ENCODE results near the gene OR8B12.

Gene OR8B12

DNA sequence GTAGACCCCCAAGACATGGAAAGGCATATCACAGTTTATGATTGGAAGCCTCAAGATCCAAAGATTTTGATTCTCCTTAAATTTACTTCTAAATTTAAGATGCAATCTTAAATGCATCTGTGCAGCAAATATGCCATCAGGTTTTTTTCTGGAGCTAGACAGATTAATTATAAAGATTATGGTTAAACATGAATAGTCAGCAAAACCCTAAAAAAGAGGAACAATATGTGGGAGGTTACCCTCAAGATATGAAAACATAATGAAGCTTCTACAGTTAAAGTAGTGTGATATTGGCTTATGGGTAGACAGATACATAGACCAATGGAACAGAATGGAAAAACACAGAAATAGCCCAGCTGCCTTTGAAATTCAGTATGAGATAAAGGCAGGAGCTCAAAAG lies 31.7 kb downstream of the OR8B12 start:
- no peak for DNase-seq (ENCODE audit: low read depth)
- no peak overlapping the region for H3K4me3 ChIP-seq (ENCODE audit: low read length)
- TF ChIP-seq, protein P1, sequence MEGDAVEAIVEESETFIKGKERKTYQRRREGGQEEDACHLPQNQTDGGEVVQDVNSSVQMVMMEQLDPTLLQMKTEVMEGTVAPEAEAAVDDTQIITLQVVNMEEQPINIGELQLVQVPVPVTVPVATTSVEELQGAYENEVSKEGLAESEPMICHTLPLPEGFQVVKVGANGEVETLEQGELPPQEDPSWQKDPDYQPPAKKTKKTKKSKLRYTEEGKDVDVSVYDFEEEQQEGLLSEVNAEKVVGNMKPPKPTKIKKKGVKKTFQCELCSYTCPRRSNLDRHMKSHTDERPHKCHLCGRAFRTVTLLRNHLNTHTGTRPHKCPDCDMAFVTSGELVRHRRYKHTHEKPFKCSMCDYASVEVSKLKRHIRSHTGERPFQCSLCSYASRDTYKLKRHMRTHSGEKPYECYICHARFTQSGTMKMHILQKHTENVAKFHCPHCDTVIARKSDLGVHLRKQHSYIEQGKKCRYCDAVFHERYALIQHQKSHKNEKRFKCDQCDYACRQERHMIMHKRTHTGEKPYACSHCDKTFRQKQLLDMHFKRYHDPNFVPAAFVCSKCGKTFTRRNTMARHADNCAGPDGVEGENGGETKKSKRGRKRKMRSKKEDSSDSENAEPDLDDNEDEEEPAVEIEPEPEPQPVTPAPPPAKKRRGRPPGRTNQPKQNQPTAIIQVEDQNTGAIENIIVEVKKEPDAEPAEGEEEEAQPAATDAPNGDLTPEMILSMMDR (IDR thresholded peaks at IDR 0.05; ENCODE audit: insufficient read depth, low read depth, low read length, missing control alignments): no peak

DNA sequence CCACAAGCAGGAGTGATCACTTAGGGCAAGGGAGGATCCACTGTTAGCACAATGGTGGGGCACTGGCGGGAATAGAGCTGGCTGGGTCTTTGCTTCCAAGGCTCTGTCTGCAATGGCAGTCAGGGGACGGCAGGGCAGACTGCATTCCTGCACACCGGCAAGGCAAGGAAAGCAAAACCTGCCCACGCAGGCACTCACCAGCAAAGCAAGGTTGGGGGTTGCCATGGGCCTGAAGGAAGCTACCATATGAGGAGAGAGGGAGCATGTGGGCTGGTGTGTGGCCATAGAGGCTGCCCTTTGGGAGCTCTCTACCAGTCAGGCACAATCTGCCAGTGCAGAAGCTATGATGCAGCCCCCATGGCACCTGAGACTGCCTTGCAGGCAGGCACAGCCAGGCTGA lies 33.2 kb downstream of the OR8B12 start:
- TF ChIP-seq, protein P1 (IDR thresholded peaks at IDR 0.05; ENCODE audit: insufficient read depth, low read depth, low read length, missing control alignments): no peak

DNA sequence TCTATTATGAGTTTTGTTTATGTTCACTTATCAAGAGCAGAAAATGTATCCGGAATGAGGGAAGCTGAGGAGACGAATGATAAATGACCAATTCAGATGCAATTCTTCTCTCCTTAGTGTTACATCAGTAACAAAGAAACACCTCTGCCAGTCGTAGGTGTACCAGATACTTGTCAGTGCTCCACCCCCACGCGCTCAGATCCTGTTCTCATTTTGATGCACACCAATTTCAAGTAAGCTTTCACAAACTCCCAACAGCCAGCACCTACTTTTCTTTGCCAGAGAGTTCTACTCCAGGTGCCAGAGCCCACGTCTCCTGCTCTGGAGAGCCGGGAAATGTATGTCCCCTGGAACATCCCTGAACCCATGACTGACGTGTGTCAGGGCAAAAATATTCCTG lies 43.7 kb downstream of the OR8B12 start:
- H3K4me3 ChIP-seq (ENCODE audit: low read length): no peak overlapping the region
- TF ChIP-seq, protein P1 (IDR thresholded peaks at IDR 0.05; ENCODE audit: insufficient read depth, low read depth, low read length, missing control alignments): no peak
- DNase-seq (ENCODE audit: low read depth): no peak

More for the DNA sequence above, 33.2 kb downstream of the OR8B12 start:
- no peak for DNase-seq (ENCODE audit: low read depth)
- no peak overlapping the region for H3K4me3 ChIP-seq (ENCODE audit: low read length)

DNA sequence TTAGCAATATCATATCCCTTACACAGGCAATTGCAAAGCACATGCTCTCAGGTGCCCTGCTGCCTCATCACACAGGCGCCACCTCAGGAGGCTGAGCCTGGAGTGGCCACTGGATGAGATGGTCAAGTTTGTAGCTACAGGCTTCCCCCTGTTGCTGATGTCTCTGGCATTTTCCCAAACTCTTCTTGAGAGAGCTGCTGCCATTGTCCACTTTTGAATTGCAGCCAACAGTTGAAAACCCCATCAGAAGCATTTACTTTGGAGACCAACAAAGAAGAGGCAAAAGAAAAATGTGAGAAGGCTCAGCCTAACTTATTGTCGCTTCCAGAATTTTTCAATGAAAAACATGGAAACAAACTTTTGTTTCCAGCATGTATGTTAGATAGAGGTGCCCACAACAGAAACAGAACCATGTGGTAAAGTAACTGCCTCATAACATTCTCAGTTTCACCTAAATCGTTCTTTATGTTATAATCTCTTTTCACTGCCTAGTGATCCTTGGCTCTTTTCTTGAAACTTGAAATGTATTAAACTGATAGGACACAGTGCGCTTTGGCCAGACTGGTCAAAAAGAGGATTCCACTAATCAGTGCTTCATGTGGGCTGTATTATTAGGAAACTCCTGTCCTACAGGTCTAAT lies 50.3 kb downstream of the OR8B12 start:
- no peak overlapping the region for H3K4me3 ChIP-seq (ENCODE audit: low read length)
- TF ChIP-seq, protein P1 (IDR thresholded peaks at IDR 0.05; ENCODE audit: insufficient read depth, low read depth, low read length, missing control alignments): no peak
- DNase-seq (ENCODE audit: low read depth): no peak

Data from epithelial cell of esophagus (primary cell).